Liver (tissue), 9 donors: ENCODE results near the gene RPL10. TPM values are rescaled to one million over a fixed set of nuclear protein-coding genes. Genes with fewer than 3 reads are reported as not detected.

Experiments
- DNase-seq: peaks from one replicate; pipeline ENCODE4 v3.0.0-alpha.2; 2017; ENCODE audit warnings: low spot score
- H3K27ac ChIP-seq, 2 donors: one replicate each; pipeline ENCODE4 v1.7.0; 2013; ENCODE audit warnings: inconsistent platforms in 2 of 2, low read length in 2 of 2, control low read depth in 1 of 2, low read depth in 1 of 2, mild to moderate bottlenecking in 1 of 2
- H3K27me3 ChIP-seq, 4 donors: one replicate each; pipeline versions ENCODE4 v1.6.1 to v1.7.0; 2013; ENCODE audit warnings: low read length in 3 of 4, inconsistent platforms in 1 of 4, mild to moderate bottlenecking in 1 of 4, moderate library complexity in 1 of 4; ENCODE audit not compliant: control insufficient read depth in 4 of 4, insufficient read depth in 4 of 4
- H3K36me3 ChIP-seq, 4 donors: one replicate each; pipeline versions ENCODE4 v1.6.1 to v1.7.0; 2013; ENCODE audit warnings: low read length in 3 of 4, mild to moderate bottlenecking in 3 of 4, low read depth in 1 of 4, moderate library complexity in 1 of 4; ENCODE audit not compliant: control insufficient read depth in 4 of 4, insufficient read depth in 3 of 4
- H3K4me1 ChIP-seq, 4 donors: one replicate each; pipeline versions ENCODE4 v1.6.1 to v1.7.0; 2013; ENCODE audit warnings: low read length in 3 of 4, mild to moderate bottlenecking in 3 of 4, moderate library complexity in 1 of 4; ENCODE audit not compliant: control insufficient read depth in 4 of 4, insufficient read depth in 4 of 4
- H3K4me3 ChIP-seq, 3 donors: one replicate each; pipeline versions ENCODE4 v1.6.1 to v1.7.0; 2013; ENCODE audit warnings: low read length in 3 of 3, control low read depth in 1 of 3, low read depth in 1 of 3, mild to moderate bottlenecking in 1 of 3
- H3K9ac ChIP-seq, 2 donors: one replicate each; pipeline ENCODE4 v1.7.0; 2013; ENCODE audit warnings: low read length in 2 of 2, mild to moderate bottlenecking in 2 of 2, moderate library complexity in 2 of 2, control low read depth in 1 of 2, low read depth in 1 of 2
- H3K9me3 ChIP-seq, 4 donors: one replicate each; pipeline versions ENCODE4 v1.6.1 to v1.7.0; 2013; ENCODE audit warnings: low read length in 3 of 4; ENCODE audit not compliant: control insufficient read depth in 4 of 4
- ATF3 ChIP-seq: IDR thresholded peaks from 2 replicates; pipeline ENCODE4 v1.6.1; 2016; ENCODE audit warnings: antibody characterized with exemption
- CTCF ChIP-seq: fragments of 150-350 bp; IDR thresholded peaks from 2 replicates; pipeline ENCODE4 v1.5.1; 2017; ENCODE audit warnings: improper control_type of control experiment, low read depth, low read length; ENCODE audit not compliant: missing input control
- EGR1 ChIP-seq, 2 donors: IDR thresholded peaks; 2 replicates each; pipeline ENCODE4 v1.6.1; 2016 to 2018; ENCODE audit warnings: antibody characterized with exemption in 2 of 2, low read depth in 2 of 2
- FOXA1 ChIP-seq: IDR thresholded peaks from 2 replicates; pipeline ENCODE4 v1.6.1; 2016; ENCODE audit warnings: antibody characterized with exemption
- FOXA2 ChIP-seq: IDR thresholded peaks from 2 replicates; pipeline ENCODE4 v1.6.1; 2016; ENCODE audit warnings: antibody characterized with exemption
- GABPA ChIP-seq, 2 donors: IDR thresholded peaks in 1 of 2; conservative IDR thresholded peaks in 1 of 2; 2 replicates each; pipeline ENCODE4 v1.6.1; 2016; ENCODE audit warnings: antibody characterized with exemption in 2 of 2, mild to moderate bottlenecking in 1 of 2, moderate library complexity in 1 of 2
- HNF4G ChIP-seq: IDR thresholded peaks from 2 replicates; pipeline ENCODE4 v1.6.1; 2016; ENCODE audit warnings: antibody characterized with exemption
- MAX ChIP-seq: IDR thresholded peaks from 2 replicates; pipeline ENCODE4 v1.6.1; 2016; ENCODE audit warnings: antibody characterized with exemption
- NR2F2 ChIP-seq: IDR thresholded peaks from 2 replicates; pipeline ENCODE4 v1.6.1; 2016; ENCODE audit warnings: antibody characterized with exemption
- RAD21 ChIP-seq, 2 donors: IDR thresholded peaks; 2 replicates each; pipeline ENCODE4 v1.6.1; 2016; ENCODE audit warnings: antibody characterized with exemption in 2 of 2, mild to moderate bottlenecking in 2 of 2
- REST ChIP-seq: IDR thresholded peaks from 2 replicates; pipeline ENCODE4 v1.6.1; 2016; ENCODE audit warnings: antibody characterized with exemption, mild to moderate bottlenecking
- RXRA ChIP-seq, 2 donors: IDR thresholded peaks; 2 replicates each; pipeline ENCODE4 v1.6.1; 2017 to 2018; ENCODE audit warnings: antibody characterized with exemption in 2 of 2, mild to moderate bottlenecking in 1 of 2
- SP1 ChIP-seq: IDR thresholded peaks from 2 replicates; pipeline ENCODE4 v1.6.1; 2018; ENCODE audit warnings: antibody characterized with exemption, mild to moderate bottlenecking
- TAF1 ChIP-seq: conservative IDR thresholded peaks from 2 replicates; pipeline ENCODE4 v1.6.1; 2016; ENCODE audit warnings: antibody characterized with exemption, mild to moderate bottlenecking
- ZBTB33 ChIP-seq: IDR thresholded peaks from 2 replicates; pipeline ENCODE4 v1.6.1; 2016; ENCODE audit warnings: antibody characterized with exemption
- whole genome bisulfite sequencing: extraction: QIAGEN DNeasy Blood & Tissue Kit; methylation state at CpG from one replicate; pipeline ENCODE4 v1.1.7; 2013; 5-methylcytosine and 5-hydroxymethylcytosine counted together
- polyA plus RNA-seq, 2 donors: library from polyadenylated mRNA; stranded (reverse) in 1 of 2; unstranded in 1 of 2; fragments of 200-250 nt in 1 of 2; fragments of >200 nt in 1 of 2; fragmentation: Nextera tagmentation in 1 of 2; extraction: Ambion mirVana in 1 of 2; gene quantifications; one replicate each; pipeline versions ENCODE4 v1.2.1 to v1.2.3, GENCODE V29; 2013 to 2015
- total RNA-seq, 2 donors: library from RNA; depleted of rRNA; stranded (reverse); fragments of >200 nt; gene quantifications; one replicate each; pipeline ENCODE4 v1.2.3, GENCODE V29; 2014
- donor health status: healthy.
- donor health status: healthy.
- donor health status: healthy.
- donor health status: healthy.
- donor health status: healthy.

Gene RPL10
- total and polyA plus RNA-seq, 4 donors = 446 to 1,644 (median 1,423) TPM

GRCh38 chrX:154404625-154405192 lies 6.5 kb downstream of the RPL10 start (continued):
- TF ChIP-seq CTCF = no peak
- no peak for TF ChIP-seq FOXA1

- DNase-seq = no peak
- no peak overlapping the region for H3K9ac ChIP-seq
Observed at GRCh38 chrX:154408659-154409221, 10.6 kb downstream of the RPL10 start.

GRCh38 chrX:154409222-154409871 lies 11.2 kb downstream of the RPL10 start, which contains the start of gene DNASE1L1:
TSS of gene DNASE1L1 (minus strand) at chrX:154409254. CDS start at chrX:154405568, 3,686 bp downstream.
- WGBS = 65% methylated on average over 26 of the region's 26 CpGs
- Histone ChIP-seq H3K27ac (peak within 1 kb of the TSS; percentile 48 to 59), H3K9me3 (no peaks in the 10 kb centered on the region), H3K4me3 (peak within 1 kb of the TSS in 1 of 3 donors; percentile 23), H3K36me3 (peaks cover 0 to 2% (median 0%) of the 10 kb centered on the region in 4 donors), H3K4me1 (peaks cover 2 to 11% (median 7%) of the 10 kb centered on the region in 4 donors), H3K27me3 (no peaks in the 10 kb centered on the region), H3K9ac (no peak within 1 kb of the TSS)
- DNase-seq = peak; percentile 75
- no peak for TF ChIP-seq REST
- no peak for TF ChIP-seq NR2F2
- no peak for TF ChIP-seq RAD21 (IDR thresholded peaks at IDR 0.05)
- TF ChIP-seq ZBTB33 = no peak
- no peak for TF ChIP-seq EGR1 (IDR thresholded peaks at IDR 0.05; ENCODE audit: low read depth in 2 of 2)
- TF ChIP-seq MAX = no peak
- TF ChIP-seq HNF4G = no peak
- no peak for TF ChIP-seq FOXA2
- TF ChIP-seq SP1 = no peak

More at GRCh38 chrX:154408659-154409221, 10.6 kb downstream of the RPL10 start:
- Histone ChIP-seq H3K4me1 (peaks cover 2 to 11% (median 7%) of the 10 kb centered on the region in 4 donors), H3K27ac (peak overlapping the region in 1 of 2 donors; percentile 59), H3K36me3 (peaks cover 0 to 2% (median 0%) of the 10 kb centered on the region in 4 donors), H3K4me3 (peak overlapping the region in 1 of 3 donors; percentile 23), H3K27me3 (no peaks in the 10 kb centered on the region), H3K9me3 (no peaks in the 10 kb centered on the region)
- TF ChIP-seq NR2F2 = no peak
- TF ChIP-seq CTCF = no peak
- TF ChIP-seq FOXA1 = no peak
- no peak for TF ChIP-seq TAF1
- TF ChIP-seq ATF3 = no peak
- no peak for TF ChIP-seq RAD21 (IDR thresholded peaks at IDR 0.05)
- no peak for TF ChIP-seq GABPA (IDR thresholded peaks at IDR 0.05 in 1 of 2, conservative IDR thresholded peaks at IDR 0.05 in 1 of 2)
- no peak for TF ChIP-seq FOXA2
- TF ChIP-seq HNF4G = no peak
- no peak for TF ChIP-seq RXRA (IDR thresholded peaks at IDR 0.05)
- TF ChIP-seq SP1 = no peak
- 66% methylated on average over 10 of the region's 10 CpGs for WGBS
